ENCODE results near the gene STPG2. TPM values are rescaled to one million over a fixed set of nuclear protein-coding genes. Genes with fewer than 3 reads are reported as not detected.
"Not testable (repeated sequence)": the region's sequence is repeated elsewhere in the genome, so short reads cannot be mapped to it uniquely, and the experiment has no call there.

The STPG2 gene
- total RNA-seq, 1 experiment from 2014 or later: 0.20 TPM

GRCh38 chr4:97910005-97910404, 233.3 kb downstream of the STPG2 start:
- Mint-ChIP-seq H3K4me3 (no peak overlapping the region), H3K27me3 (ENCODE audit: low read depth) (peaks cover 12% of the 10 kb centered on the region), H3K36me3 (ENCODE audit: insufficient read depth in 1 of 3, low read depth in 3 of 3) (peaks cover 0 to 11% (median 0%) of the 10 kb centered on the region in 3 experiments; a peak in 4 of 7 replicates), H3K27ac (peak overlapping the region in 1 of 3 experiments; percentile 55; a peak in 1 of 7 replicates), H3K9me3 (peaks cover 0 to 4% of the 10 kb centered on the region in 2 experiments; a peak in 3 of 5 replicates), H3K4me1 (peaks cover 8 to 9% of the 10 kb centered on the region in 2 experiments)
- Histone ChIP-seq H2AFZ (ENCODE audit: low read length) (no peak overlapping the region), H2BK20ac (ENCODE audit: low read depth, low read length, poor library complexity, severe bottlenecking) (no peak overlapping the region), H3K4me2 (ENCODE audit: insufficient read depth, insufficient read length, low read length) (no peak overlapping the region), H3K79me2 (ENCODE audit: insufficient read depth, low read length) (no peaks in the 10 kb centered on the region), H3K27ac (ENCODE audit: insufficient read length, low read depth, low read length) (no peak overlapping the region), H2AK5ac (ENCODE audit: insufficient read length, low read length) (no peak overlapping the region), H3K79me1 (ENCODE audit: insufficient read depth, low read depth, low read length, poor library complexity, severe bottlenecking) (no peaks in the 10 kb centered on the region), H3K14ac (ENCODE audit: insufficient read depth, low read length) (no peak overlapping the region), H4K91ac (ENCODE audit: insufficient read length, low read depth, low read length) (no peak overlapping the region), H2BK5ac (ENCODE audit: insufficient read length, low read length) (no peak overlapping the region), H3K23ac (ENCODE audit: insufficient read length, low read depth, low read length) (no peak overlapping the region), H3K9ac (ENCODE audit: extremely low read depth, insufficient read length, low read length) (no peak overlapping the region), H3K56ac (ENCODE audit: insufficient read length, low read depth, low read length) (no peak overlapping the region), H3K4ac (ENCODE audit: low read depth, low read length) (no peak overlapping the region), H3K23me2 (ENCODE audit: insufficient read length, low read depth, low read length, poor library complexity, severe bottlenecking) (no peaks in the 10 kb centered on the region), H4K5ac (ENCODE audit: insufficient read length, low read depth, low read length) (no peak overlapping the region), H3K18ac (ENCODE audit: insufficient read length, low read depth, low read length) (no peak overlapping the region), H2BK15ac (ENCODE audit: low read depth, low read length) (no peak overlapping the region), H3K9me3 (ENCODE audit: control insufficient read depth, low read depth, low read length) (no peaks in the 10 kb centered on the region), H3K4me1 (ENCODE audit: insufficient read depth, low read length) (no peaks in the 10 kb centered on the region; the same call in 1 of the 2 replicates), H2BK120ac (ENCODE audit: low read depth, low read length, poor library complexity, severe bottlenecking) (no peak overlapping the region), H4K8ac (replicated peaks; ENCODE audit: insufficient read length, low read depth, low read length) (no peak overlapping the region), H2BK12ac (ENCODE audit: insufficient read length, low read depth, low read length) (no peak overlapping the region), H3T11ph (ENCODE audit: low read length) (no peak overlapping the region), H4K20me1 (ENCODE audit: control insufficient read depth, insufficient read depth, insufficient read length) (no peaks in the 10 kb centered on the region), H3K27me3 (ENCODE audit: insufficient read depth, low read length) (no peaks in the 10 kb centered on the region)
- TF ChIP-seq CTCF (conservative IDR thresholded peaks at IDR 0.05): peak; percentile 57
- peak; percentile 56 for DNase-seq
- WGBS (ENCODE audit: extremely low coverage, insufficient read length, low lambda C conversion rate): no CpG with 5 or more reads among the region's 3 CpGs

GRCh38 chr4:97903436-97904189, 239.7 kb downstream of the STPG2 start:
- H2BK120ac ChIP-seq (ENCODE audit: low read depth, low read length, poor library complexity, severe bottlenecking); H3K27ac ChIP-seq (ENCODE audit: insufficient read length, low read depth, low read length); H2BK5ac ChIP-seq (ENCODE audit: insufficient read length, low read length); H3K27me3 ChIP-seq (ENCODE audit: insufficient read depth, low read length); H3K4ac ChIP-seq (ENCODE audit: low read depth, low read length); H4K5ac ChIP-seq (ENCODE audit: insufficient read length, low read depth, low read length); H3K56ac ChIP-seq (ENCODE audit: insufficient read length, low read depth, low read length); H3K4me1 ChIP-seq (ENCODE audit: insufficient read depth, low read length); H3K4me2 ChIP-seq (ENCODE audit: insufficient read depth, insufficient read length, low read length); H4K8ac ChIP-seq (replicated peaks; ENCODE audit: insufficient read length, low read depth, low read length); H4K20me1 ChIP-seq (ENCODE audit: control insufficient read depth, insufficient read depth, insufficient read length); H3K23me2 ChIP-seq (ENCODE audit: insufficient read length, low read depth, low read length, poor library complexity, severe bottlenecking); H2BK12ac ChIP-seq (ENCODE audit: insufficient read length, low read depth, low read length); H3T11ph ChIP-seq (ENCODE audit: low read length); H2AFZ ChIP-seq (ENCODE audit: low read length); DNase-seq; H3K23ac ChIP-seq (ENCODE audit: insufficient read length, low read depth, low read length); H3K14ac ChIP-seq (ENCODE audit: insufficient read depth, low read length); H3K79me1 ChIP-seq (ENCODE audit: insufficient read depth, low read depth, low read length, poor library complexity, severe bottlenecking); H3K18ac ChIP-seq (ENCODE audit: insufficient read length, low read depth, low read length); H3K9ac ChIP-seq (ENCODE audit: extremely low read depth, insufficient read length, low read length); H3K9me3 ChIP-seq (ENCODE audit: control insufficient read depth, low read depth, low read length); H2AK5ac ChIP-seq (ENCODE audit: insufficient read length, low read length); H2BK20ac ChIP-seq (ENCODE audit: low read depth, low read length, poor library complexity, severe bottlenecking); H3K79me2 ChIP-seq (ENCODE audit: insufficient read depth, low read length); H4K91ac ChIP-seq (ENCODE audit: insufficient read length, low read depth, low read length); H2BK15ac ChIP-seq (ENCODE audit: low read depth, low read length): not testable (repeated sequence)
- Mint-ChIP-seq H3K9me3 (peaks cover 13 to 15% of the 10 kb centered on the region in 2 experiments; a peak in 4 of 5 replicates), H3K27ac (peak overlapping the region in 2 of 3 experiments; percentile 76 to 90; a peak in 4 of 7 replicates), H3K4me1 (peaks cover 28 to 29% of the 10 kb centered on the region in 2 experiments), H3K27me3 (ENCODE audit: low read depth) (peaks cover 15% of the 10 kb centered on the region), H3K36me3 (ENCODE audit: insufficient read depth in 1 of 3, low read depth in 3 of 3) (peaks cover 0 to 26% (median 5%) of the 10 kb centered on the region in 3 experiments; a peak in 5 of 7 replicates), H3K4me3 (peak overlapping the region; percentile 61 to 69)
- WGBS (ENCODE audit: extremely low coverage, insufficient read length, low lambda C conversion rate): no CpG with 5 or more reads among the region's 23 CpGs

All from H9 (cell line).